ENCODE results near the gene ZG16.

- TF ChIP-seq, protein P1, sequence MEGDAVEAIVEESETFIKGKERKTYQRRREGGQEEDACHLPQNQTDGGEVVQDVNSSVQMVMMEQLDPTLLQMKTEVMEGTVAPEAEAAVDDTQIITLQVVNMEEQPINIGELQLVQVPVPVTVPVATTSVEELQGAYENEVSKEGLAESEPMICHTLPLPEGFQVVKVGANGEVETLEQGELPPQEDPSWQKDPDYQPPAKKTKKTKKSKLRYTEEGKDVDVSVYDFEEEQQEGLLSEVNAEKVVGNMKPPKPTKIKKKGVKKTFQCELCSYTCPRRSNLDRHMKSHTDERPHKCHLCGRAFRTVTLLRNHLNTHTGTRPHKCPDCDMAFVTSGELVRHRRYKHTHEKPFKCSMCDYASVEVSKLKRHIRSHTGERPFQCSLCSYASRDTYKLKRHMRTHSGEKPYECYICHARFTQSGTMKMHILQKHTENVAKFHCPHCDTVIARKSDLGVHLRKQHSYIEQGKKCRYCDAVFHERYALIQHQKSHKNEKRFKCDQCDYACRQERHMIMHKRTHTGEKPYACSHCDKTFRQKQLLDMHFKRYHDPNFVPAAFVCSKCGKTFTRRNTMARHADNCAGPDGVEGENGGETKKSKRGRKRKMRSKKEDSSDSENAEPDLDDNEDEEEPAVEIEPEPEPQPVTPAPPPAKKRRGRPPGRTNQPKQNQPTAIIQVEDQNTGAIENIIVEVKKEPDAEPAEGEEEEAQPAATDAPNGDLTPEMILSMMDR (IDR thresholded peaks at IDR 0.05; ENCODE audit: low read length) = no peak
- no peak for TF ChIP-seq EZH2phosphoT487 (IDR thresholded peaks at IDR 0.05; ENCODE audit: low read length)
- no peak for TF ChIP-seq EZH2 (optimal IDR thresholded peaks at IDR 0.05; ENCODE audit: low read depth, low read length)
Observed at GRCh38 chr16:29821643-29822115, 43.6 kb downstream of the ZG16 start.

Measured in MM.1S (cell line).